Esophagus squamous epithelium (tissue), 4 donors: ENCODE results near the gene GDI1.

Experiments used
- POLR2A ChIP-seq, 4 donors: fragments of 450-650 bp; IDR thresholded peaks; one replicate each; pipeline ENCODE4 v1.6.1; 2017; ENCODE audit warnings: antibody characterized with exemption in 4 of 4, mild to moderate bottlenecking in 4 of 4, moderate library complexity in 3 of 4
- TF ChIP-seq, protein P1 (sequence below), 6 experiments: fragments of 450-650 bp in 4 of 6; fragments of 200-600 bp in 2 of 6; sonication (generic) in 2 of 6; IDR thresholded peaks; one replicate each; pipeline ENCODE4 v1.5.1; 2016 to 2019; ENCODE audit warnings: antibody characterized with exemption in 6 of 6, mild to moderate bottlenecking in 4 of 6, moderate library complexity in 4 of 6

DNA sequence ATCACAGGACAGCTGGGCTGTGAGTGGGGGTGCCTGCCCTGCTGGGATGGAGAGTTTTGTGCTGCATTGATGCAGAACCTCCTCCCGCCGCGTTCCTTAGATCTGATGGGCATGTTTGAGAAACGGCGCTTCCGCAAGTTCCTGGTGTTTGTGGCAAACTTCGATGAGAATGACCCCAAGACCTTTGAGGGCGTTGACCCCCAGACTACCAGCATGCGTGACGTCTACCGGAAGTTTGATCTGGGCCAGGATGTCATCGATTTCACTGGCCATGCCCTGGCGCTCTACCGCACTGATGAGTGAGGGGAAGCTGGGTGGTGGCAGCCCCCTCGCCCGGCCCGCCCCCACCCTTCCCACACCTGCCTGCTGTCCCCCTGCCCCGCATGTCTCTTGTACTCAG is 2.9 kb downstream of the GDI1 start:
- TF ChIP-seq, protein P1, sequence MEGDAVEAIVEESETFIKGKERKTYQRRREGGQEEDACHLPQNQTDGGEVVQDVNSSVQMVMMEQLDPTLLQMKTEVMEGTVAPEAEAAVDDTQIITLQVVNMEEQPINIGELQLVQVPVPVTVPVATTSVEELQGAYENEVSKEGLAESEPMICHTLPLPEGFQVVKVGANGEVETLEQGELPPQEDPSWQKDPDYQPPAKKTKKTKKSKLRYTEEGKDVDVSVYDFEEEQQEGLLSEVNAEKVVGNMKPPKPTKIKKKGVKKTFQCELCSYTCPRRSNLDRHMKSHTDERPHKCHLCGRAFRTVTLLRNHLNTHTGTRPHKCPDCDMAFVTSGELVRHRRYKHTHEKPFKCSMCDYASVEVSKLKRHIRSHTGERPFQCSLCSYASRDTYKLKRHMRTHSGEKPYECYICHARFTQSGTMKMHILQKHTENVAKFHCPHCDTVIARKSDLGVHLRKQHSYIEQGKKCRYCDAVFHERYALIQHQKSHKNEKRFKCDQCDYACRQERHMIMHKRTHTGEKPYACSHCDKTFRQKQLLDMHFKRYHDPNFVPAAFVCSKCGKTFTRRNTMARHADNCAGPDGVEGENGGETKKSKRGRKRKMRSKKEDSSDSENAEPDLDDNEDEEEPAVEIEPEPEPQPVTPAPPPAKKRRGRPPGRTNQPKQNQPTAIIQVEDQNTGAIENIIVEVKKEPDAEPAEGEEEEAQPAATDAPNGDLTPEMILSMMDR (IDR thresholded peaks at IDR 0.05), result no peak
- TF ChIP-seq POLR2A (IDR thresholded peaks at IDR 0.05), result no peak
